ENCODE results near the gene NOL6.

The NOL6 gene

DNA sequence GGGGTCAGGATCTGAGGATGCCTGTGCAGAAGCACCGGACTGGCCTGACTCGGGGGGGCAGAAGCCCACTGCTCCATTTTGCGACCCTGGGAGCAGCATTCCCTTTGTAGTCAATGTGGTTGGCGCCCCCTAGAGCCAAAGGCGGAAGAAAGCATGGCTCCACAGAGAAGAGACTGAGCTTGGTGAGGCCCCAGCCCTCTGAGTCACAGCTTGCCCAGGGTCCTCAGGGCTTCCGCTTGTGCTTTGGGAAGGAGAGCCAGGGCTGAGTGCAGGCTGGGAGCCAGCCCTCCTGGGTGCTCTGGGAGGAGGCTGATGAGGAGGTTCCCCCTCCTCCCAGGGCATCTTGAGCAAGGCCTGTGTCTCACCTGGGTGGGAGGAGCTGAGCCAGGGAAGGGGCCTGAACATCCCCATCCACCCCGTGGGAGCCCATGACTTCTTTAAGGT, 20.9 kb downstream of the NOL6 start:
- DNase-seq: no peak

DNA sequence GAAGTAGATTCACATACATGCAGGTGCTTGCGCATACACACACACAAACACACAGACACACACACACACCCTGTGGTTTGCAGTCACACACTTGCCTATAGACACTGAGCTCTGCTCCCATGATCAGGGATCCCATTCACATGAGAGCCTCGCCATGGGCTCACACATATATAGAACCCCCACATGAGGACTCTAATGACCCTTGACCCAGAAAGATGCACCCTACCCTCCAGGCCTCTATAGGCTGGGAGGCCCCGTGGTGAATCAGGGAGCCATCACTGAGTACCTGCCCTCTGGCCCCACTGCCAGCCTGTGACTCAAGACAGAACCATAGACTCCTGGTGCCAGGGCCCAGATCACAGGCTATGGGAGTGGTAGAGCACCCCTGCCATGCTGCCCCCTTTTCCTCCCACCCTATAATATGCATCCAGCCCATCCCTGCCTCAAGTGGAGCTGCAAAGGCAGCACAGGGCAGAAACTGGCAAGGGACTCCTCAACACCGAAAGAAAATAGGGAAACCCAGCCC, 23.0 kb downstream of the NOL6 start:
- no peak for DNase-seq

DNA sequence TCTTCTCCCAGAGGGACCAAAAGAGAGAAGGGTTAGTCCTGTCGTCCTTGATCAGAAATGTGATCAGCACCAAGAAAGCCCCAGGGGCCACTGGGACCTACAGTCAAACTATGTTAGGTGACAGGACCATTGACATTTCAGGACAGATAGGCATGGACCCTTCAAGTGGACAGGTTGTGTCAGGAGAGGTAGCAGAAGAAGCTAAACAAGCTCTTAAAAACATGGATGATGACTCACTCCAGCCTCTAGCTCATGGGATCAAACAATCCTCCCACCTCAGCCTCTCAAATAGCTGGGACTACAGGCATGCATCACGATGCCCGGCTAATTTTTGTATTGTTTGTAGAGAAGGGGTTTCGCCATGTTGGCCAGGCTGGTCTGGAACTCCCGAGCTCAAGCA, 24.0 kb downstream of the NOL6 start:
- DNase-seq: no peak

DNA sequence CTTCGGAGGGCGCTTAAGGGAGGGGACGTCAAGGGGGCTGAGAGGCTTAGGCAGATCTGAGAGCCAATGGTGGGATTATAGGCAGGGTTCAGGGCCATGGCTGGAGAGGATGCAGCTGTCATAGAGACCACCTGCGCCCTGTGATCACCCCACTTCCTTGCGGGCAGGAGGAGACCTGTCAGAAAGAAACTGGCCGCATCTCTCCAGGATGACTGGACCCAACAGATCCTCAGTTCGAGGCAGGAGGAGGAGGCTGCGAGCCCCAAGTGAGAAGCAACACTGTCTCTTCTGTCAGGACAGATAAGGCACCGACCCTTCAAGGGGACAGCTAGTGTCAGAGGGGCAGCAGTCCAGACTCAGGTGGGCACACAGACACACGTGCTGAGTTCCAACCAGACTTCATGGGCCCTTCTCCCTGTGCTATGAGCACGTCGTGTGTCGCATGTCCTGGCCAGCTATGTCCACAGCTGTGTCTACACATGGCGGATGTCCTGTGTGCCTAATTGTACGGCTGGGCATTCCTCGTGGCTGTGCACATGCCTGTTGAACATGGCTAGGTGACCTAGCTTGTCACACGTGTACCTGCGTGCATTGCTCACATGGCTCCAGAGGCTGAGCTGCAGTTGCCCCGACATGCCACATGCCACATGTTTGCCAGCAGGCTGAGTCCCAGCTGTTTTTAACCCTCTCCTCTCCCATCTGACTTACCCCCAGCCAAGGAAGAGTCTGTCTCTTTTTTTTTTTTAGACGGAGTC, 25.7 kb downstream of the NOL6 start:
- DNase-seq: no peak

DNA sequence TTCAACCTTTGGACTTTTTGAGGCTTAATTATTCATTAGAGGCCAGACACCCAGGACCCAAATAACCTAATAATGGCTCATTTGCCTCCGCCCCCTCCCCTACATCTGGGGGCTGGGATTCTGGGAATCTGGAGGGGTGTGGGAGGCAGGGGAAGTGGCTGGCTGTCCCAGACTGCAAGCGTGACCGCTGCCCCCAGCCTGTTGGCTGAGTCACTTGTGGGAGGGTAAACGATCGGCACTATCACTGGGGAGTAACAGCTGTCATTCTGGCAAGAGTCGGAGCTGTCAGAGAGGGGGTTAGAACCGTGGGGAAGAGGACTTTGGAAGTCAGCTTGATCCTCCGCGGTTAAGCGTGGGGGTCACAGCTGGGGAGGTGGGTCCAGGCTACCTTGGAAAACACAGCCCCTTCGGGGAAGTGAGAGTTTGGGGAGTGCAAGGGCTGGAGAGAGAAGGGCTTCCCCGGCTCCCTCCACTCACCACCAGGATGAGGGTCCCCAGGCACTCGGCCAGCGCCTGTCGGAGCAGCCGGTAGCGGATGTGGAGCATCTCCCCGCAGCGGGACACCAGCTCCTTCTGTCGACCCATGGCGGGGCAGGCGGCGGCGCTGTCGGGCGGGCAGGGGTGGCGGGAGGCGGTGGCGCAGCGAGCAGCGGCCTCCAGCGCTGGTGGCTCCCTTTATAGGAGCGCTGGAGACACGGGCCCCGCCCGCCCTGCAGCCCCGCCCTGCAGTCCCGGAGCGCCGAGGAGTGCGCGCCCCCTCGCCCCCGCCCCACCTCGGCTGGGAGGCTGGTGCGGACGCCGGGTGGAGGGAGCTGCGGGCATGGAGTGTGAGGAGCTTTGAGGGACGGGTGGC, 26.6 kb downstream of the NOL6 start, which contains the start of gene AQP3:
AQP3 (minus strand) TSS at position 648 of the 853 bp plus-strand sequence; CDS start at position 585, 63 bp downstream.
- DNase-seq: peak; percentile 26

DNA sequence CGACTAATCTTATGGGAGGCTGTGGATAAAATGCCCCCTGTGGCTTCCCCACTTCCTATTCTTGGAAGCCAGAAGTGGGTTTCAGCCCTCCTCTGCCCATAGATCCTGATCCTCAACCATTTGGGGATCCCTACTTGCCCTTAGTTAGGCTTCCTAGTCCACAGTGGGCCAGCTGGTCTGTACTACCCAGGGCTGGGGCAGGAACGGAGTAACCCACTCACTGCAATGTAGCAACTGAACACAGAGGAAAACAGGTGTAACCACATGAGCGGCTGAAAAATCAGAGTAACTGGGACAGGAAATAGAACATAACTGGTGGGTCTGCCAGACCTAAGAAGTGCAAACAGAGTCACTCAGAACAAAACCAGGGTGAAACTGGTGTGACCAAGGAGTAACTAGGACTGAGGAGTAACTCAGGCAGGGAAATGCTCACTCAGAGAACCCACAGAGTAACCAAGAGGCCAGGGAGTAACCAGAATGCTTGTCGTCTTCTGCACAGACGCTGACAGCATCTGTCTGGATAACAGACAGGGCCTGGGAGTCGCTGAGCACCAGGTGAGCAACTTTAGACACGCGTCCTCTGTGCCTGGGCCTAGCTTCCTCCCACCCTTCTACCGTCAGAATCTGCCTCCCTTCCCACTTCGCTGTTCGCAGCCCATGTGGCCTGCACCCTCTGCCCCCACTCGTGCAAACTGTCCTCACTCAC, 27.3 kb downstream of the NOL6 start:
- DNase-seq: no peak

DNA sequence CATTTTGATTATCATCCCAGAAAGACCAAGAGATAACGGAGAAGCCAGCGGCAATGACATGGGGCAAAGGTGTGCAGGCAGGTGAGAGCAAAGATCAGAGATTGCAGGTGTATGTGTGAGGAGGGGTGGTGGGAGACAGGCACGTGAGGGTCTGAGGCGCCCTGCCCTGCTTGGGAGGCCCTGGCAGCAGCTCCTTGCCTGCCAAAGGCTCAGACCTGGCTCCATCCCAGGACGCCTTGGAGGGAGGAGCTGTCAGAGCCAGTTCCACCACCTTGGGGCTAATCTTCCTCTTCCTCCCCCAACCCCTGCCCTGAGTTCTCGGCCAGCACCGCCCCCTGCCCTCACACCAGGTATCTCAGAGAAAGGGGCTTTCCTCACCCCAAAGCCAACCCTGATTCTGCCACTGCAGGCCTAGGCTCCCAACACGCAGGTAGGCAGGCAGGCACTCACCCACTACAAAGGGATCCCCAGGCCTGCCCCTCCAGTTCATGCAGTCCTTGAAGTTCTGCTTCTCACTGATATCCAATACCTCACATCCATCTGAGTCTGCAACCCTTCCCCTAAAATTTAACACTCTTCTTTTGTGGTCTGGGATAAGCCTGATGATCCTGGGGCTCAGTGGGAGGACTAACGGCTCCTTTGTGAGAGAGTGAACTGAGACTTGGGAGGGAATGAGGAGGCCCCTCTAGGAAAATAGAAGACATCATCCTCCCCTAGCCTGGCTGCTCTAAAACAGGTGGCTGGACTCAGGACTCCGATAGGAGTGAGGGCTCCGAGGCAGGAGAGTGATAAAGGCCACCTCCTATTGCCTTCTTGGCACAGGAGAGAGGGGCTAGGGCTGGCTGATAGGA, 28.1 kb downstream of the NOL6 start:
- no peak for DNase-seq

DNA sequence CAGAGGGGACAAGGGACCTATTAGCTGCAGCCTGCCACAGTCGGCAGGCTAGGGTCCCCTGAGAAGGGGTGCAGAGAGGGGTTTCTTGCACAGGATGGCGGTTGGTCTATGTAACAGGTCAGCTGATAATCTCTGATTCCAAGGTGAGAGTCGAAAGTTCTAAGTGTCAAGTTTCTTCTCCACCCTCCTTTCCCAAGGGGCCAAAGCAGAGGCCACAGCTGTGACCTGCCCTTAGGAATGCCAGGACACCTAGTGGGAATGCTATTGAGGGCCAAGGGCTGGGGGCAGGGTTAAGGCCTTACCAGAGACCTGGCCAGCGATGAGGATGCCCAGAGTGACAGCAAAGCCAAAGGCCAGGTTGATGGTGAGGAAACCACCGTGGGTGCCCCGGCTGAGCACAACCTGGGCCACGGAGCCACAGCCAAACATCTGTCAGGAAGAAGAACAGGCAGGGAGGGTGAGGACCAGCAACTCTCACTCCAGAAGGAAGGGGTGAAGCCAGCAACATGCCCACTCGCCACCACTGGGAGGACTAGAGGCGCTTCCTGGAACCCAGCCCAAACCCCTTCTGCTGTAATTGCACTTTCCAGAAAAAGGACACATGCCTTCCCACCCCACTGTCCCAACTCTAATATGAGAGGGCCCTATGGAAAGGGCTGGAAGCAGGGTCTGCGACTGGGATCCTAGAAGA, 30.1 kb downstream of the NOL6 start:
- DNase-seq: no peak

DNA sequence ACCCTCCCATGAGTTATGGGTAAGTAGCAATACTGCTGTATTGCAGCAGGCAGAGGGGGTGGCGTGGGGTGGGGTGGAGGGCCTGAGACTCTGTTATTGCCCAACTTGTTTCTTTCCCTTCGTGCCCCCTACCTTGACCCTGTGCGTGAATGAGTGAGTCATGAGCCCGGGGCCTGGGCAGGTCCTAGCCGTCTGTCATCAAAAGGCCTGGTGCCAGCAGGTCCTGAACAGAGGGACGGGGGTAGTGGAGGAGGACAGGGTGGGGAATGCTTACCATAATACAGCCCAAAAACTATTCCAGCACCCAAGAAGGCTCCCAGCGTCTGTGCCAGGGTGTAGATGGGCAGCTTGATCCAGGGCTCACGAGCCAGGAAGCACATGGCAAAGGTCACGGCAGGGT, 30.7 kb downstream of the NOL6 start:
- no peak for DNase-seq

DNA sequence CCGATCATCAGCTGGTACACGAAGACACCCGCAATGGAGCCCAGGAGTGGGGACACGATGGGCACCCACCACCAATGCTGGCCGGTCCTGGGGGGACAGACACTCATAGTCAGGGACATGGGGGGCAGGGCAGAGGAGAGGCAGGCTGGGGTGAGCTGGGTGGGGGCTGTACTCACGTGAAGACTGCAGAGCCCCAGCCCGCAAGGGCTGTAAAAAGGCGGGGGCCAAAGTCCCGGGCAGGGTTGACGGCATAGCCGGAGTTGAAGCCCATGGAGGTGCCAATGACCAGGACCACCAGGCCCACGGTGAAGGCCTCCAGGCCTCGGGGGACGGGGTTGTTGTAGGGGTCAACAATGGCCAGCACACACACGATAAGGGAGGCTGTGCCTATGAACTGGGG, 31.6 kb downstream of the NOL6 start:
- no peak for DNase-seq

DNA sequence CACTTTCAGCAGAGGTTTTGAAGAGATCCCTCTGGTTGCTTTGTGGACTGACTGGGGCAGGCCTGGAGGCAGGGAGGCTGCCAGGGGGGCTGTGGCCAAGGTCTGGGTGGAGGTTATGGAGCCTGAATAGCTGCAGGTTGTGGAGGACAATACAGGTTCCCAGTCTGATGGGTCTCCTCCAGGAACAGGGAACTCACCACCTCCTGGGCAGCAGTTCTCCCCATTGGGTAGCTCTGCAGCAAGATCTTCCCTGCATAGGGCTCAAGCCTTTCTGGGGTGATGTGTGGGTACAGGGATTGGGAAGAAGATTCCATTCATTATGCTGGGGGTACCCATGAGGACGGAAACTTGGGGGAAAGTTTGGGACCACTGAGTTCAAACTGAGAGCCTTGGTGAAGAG, 33.1 kb downstream of the NOL6 start:
- no peak for DNase-seq

DNA sequence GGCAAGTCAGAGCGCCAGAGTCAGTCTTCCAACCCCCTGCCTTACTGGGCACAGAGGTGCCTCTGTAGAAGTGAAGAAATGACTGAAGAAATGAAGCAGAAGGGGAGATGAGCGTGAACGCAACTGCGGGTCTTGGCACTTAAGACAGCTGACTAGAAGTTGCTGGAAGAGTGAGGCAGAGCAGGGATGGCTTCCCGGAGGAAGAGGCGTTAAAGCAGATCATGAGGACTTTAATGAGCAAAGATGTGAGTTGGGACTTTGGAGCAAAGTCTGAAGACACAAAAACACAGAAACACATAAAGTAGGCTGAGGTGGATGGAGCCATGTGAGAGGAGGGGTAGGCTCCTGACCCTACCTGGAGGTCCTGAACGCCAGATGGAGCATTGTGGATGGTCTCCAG, 33.5 kb downstream of the NOL6 start:
- DNase-seq: no peak

DNA sequence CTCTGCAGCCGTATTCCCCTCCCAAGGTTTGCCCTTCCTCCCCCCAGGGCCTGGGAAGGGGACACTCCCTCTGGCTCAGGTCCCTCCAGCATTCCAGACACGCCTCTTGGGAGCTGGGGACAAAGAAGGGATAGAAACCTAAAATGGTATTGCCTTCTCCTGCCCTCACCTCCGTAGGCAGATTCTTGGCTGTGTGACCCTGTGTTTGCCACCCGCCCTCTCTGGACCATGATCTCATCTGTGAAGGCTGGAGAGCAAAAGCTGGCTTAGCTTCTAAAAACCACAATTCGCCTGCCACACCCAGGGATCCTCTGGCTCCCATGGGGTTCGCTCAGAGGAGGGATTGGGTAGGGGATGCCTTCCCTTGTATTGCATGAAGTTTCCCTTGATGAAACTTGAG, 34.0 kb downstream of the NOL6 start:
- DNase-seq: no peak

DNA sequence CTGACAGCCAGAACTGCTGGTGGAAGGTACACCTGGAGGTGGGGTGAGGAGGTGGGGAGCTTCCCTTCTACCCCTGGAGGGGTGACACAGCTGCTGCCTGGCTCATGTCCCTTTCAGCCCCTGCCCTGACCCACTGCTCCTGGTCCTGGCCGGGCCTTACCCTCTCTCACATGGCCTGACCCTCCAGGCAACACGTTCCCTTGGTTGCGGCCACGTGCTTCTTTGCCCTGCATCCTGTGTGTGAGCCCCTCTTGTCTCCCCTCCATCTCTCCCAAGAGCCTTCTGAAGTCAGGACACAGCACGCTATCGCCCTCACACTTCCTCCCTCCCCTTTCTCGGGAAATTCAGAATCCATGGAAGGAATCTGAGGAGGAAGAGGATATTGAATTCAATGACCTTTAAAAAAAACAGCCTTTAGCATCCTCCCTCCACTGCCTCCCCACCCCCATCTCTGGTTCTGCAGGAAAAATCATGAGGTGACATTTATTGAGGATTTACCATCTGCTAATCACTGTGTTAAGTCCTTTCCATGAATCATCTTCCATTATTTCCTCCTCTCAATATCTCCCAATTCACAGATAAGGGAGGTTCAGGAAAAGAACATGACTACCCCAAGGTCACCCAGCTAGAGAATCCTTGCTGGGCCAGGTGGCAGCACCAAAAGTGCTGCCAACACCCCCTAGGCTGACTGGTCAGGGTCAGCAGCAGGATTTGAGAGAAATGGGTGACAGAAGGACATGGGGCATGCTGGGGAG, 34.6 kb downstream of the NOL6 start:
- DNase-seq: no peak

DNA sequence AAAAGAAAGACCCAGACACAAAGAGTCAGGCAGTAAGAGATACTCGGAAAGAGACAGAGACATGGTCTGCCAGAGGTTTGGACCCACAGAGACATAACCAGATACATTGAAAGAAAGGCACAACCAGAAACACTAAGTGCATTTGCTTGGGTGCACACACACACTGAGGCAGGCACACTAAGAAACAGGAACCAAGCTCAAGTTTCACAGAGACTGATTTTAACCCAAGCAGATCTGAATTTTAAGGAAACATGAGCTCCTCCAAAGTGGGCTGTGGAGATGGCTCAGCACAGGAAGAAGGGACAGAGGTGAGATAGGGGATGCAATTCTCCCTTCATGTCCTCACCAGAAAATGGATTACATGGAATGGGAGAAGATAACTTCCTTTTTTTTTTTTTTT, 35.8 kb downstream of the NOL6 start:
- no peak for DNase-seq

DNA sequence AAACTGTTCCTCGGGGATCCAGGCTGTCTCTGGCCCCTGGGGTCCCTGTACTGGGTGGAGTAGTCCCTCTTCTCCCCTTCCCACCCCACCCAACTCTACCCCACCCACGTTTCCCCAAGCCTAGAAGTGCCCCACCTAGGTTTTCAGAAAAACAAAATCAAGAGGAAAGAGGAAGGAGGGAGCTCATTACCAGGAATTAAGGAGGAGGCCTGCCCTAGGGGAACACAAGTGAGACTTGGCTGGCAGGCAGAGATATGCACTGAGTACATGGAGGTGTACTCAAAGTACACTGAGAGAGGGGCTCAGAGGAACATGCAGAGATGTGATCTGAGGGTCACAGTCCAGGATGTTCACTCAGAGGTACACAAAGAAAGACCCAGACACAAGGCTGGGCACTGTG, 36.5 kb downstream of the NOL6 start:
- DNase-seq: no peak

DNA sequence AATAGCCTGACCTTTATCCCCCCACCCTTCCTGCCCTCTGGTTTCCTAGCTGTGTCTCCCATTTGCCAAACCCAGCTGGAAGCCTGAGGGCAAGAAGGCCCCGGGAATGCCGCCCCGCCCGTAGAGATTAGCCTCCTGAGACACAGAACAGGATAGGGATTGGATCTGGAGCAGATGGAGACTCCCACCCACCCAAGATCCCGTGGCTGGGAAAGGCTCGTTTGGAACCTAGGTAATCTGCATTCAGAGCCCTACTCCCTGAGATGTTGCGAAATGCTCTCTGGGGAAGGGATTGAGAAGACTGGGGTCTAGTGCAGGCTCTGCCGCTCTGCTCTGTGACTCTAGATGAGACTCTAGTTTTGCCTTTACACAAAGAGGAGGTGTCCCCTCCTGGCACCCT, 37.3 kb downstream of the NOL6 start:
- DNase-seq: no peak

DNA sequence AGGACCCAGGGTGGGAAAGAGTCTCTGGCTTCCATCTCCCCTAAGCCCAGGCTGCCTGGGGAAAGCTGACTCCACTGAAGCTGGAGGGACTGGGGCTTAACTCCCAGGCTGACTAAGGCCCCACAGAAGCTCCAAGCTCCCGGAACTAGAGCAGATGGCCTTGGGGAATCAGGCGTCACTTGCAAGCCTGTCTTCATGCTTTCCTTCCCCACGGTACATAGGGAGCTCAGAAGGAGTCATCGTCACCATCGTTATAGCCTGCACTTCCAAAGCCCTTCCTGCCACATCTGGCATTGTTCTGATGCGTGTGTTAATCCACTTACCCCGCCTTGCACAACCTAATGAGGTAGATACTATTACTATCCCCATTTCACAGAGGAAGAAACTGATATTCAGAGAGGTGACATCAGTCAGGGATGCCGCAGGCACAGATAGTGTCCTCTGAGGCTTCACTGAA, 37.9 kb downstream of the NOL6 start:
- DNase-seq: no peak

DNA sequence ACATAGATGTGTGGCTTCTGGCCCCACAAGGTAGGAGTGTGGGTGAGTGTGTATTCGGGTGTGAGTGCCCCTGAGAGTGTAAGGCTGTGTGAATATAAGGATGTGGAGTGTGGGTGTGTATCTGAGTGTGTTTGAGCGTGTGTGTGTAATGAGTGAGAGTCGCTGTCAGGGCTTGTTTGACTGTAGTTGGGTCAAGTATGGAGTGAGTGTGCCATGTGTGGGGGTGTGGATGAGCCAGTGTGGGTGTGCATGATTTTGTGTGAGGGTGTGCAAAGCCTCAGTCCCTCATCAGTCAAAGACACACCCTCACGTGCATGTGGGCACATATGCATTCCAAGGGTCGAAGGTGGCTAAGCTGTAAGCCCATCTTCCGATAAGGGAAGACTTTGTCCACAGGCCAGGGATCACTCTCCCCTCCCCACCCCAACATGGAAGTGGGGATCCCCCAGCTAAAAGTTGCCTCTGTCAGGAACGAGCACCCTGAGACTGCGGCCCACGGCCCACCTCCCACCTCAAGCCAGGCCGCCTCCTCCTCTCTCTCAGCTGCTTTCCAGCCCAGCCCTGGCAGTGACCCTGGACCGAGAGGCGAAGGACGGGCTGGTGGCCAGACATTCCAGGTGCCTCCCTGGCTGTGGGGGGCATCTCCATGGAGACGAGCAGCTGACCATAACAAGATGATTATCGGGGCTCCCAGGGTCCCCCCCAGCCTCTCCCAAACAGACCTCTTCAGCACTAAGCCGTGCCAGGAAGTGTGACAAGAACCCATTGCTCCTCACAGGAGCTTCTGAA, 39.2 kb downstream of the NOL6 start:
- DNase-seq: no peak

DNA sequence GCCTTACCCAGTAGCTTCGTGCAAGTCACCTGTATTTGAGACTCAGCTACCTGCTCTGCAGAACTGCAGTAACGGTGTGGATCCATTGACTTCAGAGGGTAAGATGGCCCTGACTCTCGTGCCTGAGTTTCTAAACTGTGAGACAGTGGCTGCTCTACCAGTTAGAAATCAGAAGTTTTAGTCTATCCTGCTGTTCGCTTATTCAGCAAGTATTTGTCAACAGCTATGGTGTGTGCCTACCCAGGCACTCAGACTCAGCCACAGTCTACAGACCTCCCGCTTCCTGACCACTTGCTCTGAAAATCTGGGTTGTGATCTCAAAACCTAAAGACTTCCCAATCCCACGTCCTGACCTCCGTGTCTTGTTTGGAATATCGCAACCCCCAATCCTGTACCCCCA, 39.9 kb downstream of the NOL6 start:
- DNase-seq: no peak
